ENCODE results near the gene RBM39.

Gene RBM39

DNA sequence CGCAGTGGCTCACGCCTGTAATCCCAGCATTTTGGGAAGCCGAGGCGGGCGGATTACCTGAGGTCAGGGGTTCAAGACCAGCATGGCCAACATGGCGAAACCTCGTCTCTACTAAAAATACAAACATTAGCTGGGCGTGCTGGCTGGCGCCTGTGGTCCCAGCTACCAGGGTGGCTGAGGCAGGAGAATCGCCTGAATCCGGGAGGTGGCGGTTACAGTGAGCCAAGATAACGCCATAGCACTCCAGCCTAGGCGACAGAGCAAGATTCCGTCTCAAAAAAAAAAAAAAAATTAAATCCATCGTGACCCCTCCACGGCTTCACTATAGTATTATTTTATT is 76.1 kb downstream of the RBM39 start:
- no peak for DNase-seq (ENCODE audit: low read depth)
- no peak overlapping the region for H3K4me3 ChIP-seq (ENCODE audit: control insufficient read depth, low read depth, low read length)
- TF ChIP-seq, protein P1, sequence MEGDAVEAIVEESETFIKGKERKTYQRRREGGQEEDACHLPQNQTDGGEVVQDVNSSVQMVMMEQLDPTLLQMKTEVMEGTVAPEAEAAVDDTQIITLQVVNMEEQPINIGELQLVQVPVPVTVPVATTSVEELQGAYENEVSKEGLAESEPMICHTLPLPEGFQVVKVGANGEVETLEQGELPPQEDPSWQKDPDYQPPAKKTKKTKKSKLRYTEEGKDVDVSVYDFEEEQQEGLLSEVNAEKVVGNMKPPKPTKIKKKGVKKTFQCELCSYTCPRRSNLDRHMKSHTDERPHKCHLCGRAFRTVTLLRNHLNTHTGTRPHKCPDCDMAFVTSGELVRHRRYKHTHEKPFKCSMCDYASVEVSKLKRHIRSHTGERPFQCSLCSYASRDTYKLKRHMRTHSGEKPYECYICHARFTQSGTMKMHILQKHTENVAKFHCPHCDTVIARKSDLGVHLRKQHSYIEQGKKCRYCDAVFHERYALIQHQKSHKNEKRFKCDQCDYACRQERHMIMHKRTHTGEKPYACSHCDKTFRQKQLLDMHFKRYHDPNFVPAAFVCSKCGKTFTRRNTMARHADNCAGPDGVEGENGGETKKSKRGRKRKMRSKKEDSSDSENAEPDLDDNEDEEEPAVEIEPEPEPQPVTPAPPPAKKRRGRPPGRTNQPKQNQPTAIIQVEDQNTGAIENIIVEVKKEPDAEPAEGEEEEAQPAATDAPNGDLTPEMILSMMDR (IDR thresholded peaks at IDR 0.05; ENCODE audit: control insufficient read depth, insufficient read depth, low read depth, low read length, missing control alignments), result no peak

DNA sequence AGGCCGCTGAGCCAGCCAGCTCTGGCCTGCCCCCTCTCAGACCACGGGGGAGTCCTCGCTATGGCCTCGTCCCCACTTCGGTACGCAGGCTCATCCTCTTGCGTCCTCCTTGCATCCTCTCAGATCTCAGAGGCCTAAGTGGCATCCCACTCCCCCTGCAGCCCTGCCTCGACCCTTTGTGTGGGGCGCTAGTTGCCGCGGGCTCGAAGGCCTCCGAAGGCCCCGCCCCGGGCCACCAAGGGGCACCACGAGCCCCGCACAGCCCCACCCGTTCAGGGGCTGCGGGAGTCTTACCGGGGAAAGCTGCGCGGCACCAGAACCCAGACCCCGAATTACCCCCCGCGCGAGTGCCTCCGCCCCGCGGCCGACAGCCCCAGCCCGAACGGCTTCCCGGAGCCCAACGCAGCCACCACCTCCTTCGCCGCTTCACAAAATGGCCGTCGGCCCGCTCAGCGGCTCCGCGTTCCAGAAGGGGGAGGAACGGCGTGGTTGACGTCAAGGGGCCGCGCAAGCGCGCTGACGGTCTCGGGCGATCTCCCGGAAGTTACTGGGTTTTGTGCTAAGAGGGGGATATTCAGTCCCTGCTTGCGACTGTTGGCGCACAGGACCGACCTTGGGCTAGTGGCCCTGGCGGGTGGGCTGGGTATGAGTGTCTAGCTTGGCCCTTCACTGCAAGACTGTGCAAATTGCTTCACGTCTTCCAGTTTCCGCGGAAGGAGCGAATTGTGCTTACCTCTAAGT is 77.4 kb downstream of the RBM39 start, which contains the start of the genes CPNE1 and RBM12:
Gene CPNE1 (minus strand): TSS at position 435 of the 741 bp plus-strand sequence. CDS start 31,977 bp downstream, outside the sequence.
Gene RBM12 (minus strand): TSS at position 435 of the 741 bp plus-strand sequence. CDS start 9,578 bp downstream, outside the sequence.
- H3K4me3 ChIP-seq (ENCODE audit: control insufficient read depth, low read depth, low read length), result peak within 1 kb of the TSS; percentile 86
- DNase-seq (ENCODE audit: low read depth), result peak; percentile 74
- TF ChIP-seq, protein P1 (IDR thresholded peaks at IDR 0.05; ENCODE audit: control insufficient read depth, insufficient read depth, low read depth, low read length, missing control alignments), result no peak

DNA sequence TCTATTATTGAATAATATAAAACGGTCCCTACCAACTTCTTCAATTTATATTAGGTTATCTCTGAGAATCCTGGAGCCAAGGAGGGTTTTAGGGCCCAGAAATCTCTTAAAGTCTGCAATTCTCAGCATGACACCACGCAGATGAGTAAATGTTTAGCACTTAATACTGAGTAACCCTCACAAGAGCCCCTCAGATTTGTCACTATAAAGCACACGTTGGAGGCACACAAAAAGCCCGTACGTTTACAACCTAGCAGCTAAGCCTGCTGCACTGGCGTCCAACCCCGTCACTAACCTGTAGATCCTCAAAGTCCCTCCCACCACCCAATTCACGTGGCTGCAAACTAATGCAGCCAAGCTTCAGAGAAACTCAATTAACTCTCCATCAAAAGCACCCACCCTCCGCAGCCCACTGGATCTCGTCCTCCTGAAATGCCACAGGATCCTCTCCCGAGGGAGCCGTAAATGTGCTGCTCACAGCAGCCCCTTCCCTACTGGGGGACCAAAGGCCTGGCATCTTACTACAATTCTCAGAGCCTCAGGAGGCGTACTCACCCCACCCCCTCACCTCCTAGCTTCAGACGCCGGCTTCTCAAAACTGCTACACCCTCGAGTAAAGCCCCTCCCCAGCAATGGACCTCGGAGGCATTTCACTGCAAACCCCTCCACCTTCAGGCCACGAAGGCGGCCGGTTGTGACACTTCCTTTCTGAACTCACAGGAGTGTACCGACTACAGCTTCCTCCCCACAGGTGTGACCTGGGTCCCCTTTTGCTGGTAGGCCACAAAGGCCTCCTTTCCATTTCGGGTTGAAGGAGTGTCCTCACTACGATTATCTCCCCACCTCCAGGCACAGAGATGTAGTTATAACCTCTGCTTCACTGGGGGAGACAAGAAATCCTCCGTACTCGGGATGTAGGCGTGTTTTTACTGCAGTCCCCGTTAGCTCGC is 78.3 kb downstream of the RBM39 start:
- DNase-seq (ENCODE audit: low read depth), result no peak
- TF ChIP-seq, protein P1 (IDR thresholded peaks at IDR 0.05; ENCODE audit: control insufficient read depth, insufficient read depth, low read depth, low read length, missing control alignments), result no peak
- H3K4me3 ChIP-seq (ENCODE audit: control insufficient read depth, low read depth, low read length), result peak overlapping the region; percentile 86

DNA sequence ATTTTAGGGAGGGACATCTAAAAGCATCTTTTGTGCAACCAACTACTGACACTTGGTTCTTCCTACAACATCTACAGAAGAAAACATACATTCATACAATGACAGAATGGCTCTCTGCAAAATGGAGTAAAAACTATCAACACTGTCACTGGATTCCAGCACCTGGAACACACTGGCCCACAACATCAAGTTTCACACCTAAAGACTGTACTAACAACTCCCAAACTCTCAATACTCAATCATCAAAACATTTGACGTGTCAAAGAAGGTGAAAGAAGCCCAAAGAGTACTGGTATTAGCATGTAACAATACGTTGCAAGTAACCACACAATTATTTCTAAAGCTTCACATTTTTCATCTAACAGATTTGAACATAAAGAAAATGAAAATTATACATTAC is 79.5 kb downstream of the RBM39 start:
- DNase-seq (ENCODE audit: low read depth), result no peak
- TF ChIP-seq, protein P1 (IDR thresholded peaks at IDR 0.05; ENCODE audit: control insufficient read depth, insufficient read depth, low read depth, low read length, missing control alignments), result no peak
- H3K4me3 ChIP-seq (ENCODE audit: control insufficient read depth, low read depth, low read length), result peak overlapping the region; percentile 86; the same call in 1 of the 2 replicates

GRCh38 chr20:35661908-35662307 is 80.2 kb downstream of the RBM39 start:
- no peak for DNase-seq (ENCODE audit: low read depth)
- TF ChIP-seq, protein P1 (IDR thresholded peaks at IDR 0.05; ENCODE audit: control insufficient read depth, insufficient read depth, low read depth, low read length, missing control alignments), result no peak
- no peak overlapping the region; the same call in 1 of the 2 replicates for H3K4me3 ChIP-seq (ENCODE audit: control insufficient read depth, low read depth, low read length)

GRCh38 chr20:35661053-35661452 is 81.0 kb downstream of the RBM39 start:
- no peak overlapping the region for H3K4me3 ChIP-seq (ENCODE audit: control insufficient read depth, low read depth, low read length)
- TF ChIP-seq, protein P1 (IDR thresholded peaks at IDR 0.05; ENCODE audit: control insufficient read depth, insufficient read depth, low read depth, low read length, missing control alignments), result no peak
- DNase-seq (ENCODE audit: low read depth), result no peak

Data from AG09309 (cell line).